ENCODE data around the gene BANK1.

The BANK1 gene

DNA sequence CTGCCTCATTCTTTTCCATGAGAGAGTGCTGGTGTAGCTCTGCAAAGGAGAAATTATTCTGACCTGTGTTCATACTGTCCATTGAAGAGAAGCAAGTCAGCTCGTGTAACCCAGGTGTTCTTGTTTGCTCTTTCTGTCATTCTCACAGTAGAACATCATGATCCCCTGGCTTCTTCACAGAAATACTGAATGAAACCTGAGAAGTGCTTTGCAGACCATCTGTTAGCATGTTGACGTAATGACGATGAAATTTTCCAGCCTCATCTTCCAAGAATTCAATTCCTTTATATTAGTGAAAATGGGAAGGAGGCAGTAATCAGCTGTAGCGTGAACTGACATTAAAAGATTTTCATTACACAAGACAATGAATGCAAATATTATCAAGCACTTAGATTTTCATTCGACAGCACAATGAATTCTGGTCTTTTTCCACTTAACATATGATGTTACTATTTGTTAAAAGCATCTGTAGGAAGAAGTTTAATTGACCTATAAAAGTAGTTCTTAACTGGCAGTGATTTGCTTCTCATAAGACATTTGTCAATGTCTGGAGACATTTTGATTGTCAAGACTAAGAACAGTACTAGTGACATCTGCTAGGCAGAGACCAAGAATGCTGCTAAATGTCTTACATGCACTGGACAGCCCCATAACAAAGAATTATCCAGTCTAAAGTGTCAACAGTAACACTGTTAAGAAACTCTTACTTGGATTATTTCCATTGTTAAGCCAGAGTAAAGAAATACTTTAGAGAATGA is 246.3 kb downstream of the BANK1 start:
- DNase-seq, result no peak

DNA sequence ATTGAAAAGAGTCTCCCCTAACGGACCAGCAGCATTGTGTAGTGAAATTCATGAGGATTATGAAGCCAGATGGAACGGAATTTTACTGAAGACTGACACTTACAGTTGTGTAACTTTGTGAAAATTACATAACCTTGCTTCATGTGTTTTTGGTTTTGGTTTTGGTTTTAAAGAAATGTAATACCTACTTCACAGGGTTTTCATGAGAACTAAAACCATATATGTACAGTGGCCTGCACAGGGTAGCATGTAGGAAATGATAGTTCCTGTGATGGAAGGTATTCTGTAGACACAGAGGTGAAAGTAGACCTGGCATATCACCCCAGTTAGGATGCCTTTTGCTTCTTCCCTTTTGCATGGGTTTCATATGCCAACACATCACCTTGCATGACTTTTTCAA is 247.0 kb downstream of the BANK1 start:
- no peak for DNase-seq

DNA sequence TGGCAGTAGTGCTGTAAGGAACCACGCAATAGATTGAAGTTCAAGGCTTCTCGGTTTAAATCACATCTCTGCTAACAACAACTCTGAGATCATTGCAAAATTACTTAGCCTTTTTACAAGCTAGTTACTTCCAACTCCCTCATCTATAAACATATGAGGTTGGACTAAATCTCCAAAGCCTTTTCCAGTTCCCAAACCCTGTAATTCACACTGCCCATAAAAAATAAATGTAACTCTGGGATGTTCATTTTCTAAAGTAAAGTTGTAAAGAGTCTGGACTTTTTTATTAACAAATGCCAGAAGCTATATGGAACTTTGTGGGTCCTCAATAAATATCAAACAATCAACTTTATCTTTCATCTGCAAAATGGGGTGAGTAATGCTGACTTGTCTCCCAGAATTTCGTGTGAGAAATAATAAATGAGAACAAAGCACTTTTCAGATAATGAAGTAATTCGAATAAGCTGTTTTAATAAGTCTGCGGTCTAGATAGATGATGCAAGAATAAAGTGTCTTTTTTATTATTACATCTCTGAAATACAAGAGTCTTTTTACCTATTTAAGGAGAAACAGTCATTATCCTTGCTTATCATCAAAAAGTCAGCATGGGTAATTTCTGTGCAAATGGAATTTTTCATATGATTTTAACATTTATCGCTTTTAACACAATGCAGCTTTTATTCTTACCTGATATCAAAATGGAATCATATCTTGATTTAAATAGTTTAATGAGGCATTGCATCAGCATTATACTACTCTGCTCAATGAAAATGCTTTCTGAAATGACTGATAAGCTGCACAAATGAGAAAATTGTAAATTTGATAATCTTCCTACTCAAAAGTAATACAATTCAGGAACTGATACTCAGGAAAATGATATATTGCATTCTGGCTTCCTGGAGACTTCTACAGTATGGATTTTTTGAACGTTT is 252.6 kb downstream of the BANK1 start:
- no peak for DNase-seq

DNA sequence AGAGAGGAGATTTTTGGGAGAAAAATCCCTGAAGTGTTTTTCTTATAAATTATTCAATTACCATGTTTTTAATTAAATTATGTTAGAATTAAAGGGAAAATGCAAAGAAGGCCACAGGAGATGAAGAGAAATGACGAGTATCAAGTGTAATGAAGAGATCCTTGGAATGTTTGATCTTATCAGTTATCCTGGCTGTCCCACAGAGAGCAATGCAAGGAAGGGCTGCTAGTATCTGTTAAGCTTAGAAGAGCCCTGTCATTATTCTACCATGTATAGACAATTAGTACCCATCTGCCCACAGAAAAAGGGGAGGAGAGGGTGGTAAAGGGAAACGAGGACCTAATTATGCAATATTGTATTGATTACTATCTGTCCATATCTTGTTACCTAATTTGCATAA is 257.1 kb downstream of the BANK1 start:
- no peak for DNase-seq

DNA sequence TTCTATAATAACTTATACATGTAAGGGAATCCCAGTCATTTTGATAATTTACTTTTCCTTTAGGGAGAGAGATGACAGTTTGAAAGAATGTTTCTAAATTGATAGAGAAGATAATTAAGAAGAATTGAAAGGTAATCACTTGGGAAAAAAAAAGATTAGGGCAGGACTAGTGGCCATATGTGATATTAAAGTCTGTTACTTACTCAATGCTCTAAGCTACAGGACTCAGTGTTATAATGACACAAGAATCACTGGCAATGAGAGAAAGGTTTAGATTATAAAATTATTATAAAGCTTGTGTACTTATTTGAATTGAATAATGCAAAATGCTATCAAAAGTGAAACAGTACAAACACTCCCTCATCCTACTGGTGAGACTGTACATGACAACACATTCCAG is 265.3 kb downstream of the BANK1 start:
- DNase-seq, result no peak

DNA sequence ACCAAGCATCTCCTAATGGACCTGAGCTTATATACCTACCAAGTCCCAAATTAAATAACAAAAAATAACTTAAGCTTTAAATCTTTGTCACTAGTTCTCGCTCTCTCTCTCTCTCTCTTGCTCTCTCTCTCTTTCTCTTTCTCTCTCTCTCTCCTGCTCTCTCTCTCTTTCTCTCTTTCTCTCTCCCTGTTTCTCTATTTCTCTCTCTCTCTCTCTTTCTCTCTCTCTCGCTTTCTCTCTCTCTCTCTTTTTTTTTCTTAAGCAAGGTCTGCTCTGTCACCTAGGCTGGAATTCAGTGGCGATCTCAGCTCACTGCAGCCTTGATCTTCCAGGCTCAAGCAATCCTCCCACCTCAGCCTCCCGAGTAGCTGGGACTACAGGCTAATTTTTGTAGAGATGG is 266.6 kb downstream of the BANK1 start:
- DNase-seq, result no peak

DNA sequence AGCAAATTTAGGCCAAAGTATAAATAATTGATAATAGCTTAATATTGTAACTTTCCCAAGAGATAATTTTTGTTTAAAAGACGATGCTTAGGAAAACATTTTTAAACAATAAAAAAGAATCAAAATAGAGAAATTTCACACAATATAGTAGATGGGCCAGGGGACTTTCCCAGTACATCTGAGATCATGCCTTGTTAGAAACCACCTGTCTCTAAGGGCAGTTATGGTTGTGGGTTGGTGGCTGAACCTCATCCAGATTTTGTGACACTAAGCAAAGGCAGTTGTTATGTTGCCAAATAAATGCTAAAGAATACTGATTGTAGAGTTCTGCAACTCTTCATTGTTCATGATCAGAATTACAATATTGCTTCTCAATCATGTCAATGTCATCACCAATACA is 270.6 kb downstream of the BANK1 start:
- DNase-seq, result no peak

DNA sequence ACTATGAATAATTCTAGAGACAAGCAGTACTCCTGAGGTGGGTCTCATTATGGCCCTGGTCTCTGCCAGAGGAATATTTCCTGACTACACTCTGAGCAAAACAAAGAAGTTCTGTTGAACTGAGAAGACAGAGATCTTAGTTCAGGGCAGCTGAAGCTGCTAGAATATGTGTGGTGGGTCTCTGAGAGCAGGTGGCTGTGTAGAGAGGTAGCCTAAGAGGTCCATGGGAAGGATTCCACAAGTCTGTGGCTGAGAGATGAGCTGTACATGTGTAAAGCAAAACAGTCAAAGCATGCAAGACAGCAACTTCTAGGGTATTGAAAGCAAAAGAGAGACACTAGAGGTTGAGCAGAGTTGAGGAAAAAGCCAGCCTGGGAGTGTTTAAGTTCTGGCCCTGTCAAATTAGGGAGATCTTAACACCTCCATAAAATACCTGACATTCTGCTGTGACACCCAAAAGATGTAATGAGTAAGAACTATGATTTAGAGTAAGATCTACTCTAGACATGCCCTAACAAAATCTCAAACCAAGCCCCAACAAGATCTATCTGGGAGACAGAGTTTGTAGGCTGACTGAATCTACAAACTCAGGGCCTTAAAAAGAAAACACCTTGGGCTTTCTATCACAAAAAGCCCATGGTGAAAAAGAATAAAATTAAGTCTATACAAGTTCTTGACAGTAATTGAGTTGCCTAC is 274.4 kb downstream of the BANK1 start:
- no peak for DNase-seq

DNA sequence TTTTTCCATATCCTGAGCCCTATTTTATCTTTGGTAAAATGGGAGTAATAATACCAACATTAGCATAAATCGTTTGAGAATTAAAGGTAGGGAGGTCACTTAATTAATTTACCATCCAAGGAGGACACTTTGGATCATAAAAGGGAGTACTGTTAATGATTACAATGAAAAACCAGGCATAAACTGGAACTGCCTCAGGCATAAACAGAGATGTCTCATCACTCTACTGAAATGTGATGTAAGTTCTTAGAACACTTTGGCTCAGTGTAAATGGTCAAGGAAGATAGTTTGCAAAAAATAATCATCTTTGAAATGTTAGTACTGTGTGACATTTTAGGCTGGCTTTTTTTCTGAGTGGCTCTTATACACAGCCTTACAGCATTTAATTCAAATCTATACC is 286.1 kb downstream of the BANK1 start:
- no peak for DNase-seq

DNA sequence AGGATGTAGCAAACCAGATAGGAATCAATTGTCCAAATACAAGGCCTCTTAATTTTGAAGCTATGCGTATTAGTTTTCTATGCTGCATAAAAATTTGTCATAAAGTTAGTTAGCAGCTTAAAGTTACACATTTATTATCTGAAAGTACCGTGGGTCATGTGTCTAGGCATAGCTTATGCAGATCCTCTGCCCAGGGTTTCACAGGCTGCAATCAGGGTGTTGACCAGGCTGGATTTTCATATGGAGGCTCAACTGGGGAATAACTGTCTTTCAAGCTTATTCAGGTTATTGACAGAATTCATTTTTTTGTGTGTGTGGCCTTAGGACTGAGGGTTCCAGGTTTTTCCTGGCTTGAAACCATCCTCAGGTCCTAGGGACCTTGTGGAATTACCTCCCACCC is 289.7 kb downstream of the BANK1 start:
- DNase-seq, result no peak

DNA sequence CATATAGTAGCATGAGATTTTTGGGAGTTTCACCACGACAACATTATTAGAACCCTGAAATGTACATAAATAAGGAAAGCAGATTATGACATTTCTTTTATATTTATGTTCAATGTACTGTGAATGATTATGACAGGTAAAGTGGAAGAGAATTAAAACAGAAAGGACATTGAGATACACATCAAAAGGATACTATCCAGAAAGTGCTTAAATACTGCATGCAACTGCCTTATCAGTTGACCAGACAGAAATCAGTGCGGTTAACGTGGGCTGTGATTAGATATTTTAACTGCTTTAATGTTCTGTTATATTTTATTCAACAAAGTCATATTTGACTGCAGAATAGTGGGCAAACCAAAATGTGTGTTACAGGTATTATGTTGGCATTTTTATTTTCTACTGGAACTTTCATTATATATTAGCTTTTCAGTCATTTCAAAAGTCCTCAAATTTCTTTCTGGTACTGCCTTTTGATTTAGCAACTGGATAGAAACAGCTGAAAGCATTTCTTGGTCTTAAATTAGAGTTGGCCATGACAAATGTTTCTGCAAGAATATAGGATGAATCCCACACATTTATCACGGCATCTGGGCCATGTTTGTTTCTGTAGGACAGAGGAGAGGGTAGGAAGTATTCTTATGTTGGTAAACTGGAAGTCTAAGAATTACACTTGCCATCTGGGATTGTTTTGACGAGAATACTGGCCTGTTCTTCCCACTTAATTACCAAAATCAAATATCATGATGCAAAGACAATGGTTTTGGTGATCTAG is 299.5 kb downstream of the BANK1 start:
- no peak for DNase-seq

DNA sequence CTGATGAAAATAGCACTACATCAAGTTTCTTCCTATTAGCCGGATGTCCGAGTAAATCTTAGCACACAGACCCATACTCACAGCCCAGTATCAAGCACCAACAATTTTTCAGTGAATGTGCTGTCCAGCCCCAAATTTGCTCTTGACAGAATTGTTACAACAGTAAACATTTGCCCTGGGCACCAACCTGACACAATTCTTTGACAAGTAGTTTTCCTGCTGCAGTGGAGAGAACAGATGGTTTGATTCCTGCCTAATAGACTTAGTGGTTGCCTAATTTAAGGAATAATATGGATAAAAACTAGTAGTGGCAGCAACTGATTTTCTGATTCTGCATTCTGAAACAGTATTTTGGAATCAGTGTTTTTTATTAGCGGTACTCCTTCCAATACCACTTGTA is 301.1 kb downstream of the BANK1 start:
- DNase-seq, result no peak

DNA sequence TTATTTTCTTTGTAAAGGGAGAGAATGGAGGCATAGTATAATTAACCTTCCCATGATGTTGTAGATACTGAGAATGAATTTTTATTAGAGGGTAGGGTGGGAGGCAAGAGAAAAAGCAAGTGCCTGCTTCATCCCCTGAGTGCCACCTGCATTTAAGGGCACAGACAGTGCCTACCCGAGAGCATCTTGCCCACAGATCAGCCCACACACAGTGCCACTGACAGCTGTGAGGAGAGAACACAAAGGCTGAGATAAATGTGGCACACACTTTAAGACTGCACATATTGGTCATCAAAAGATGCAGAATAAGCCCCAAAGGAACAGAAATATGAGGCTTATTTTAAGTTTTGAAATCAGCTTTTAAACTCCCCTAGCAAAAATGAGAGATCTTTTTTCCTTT is 304.0 kb downstream of the BANK1 start:
- no peak for DNase-seq

DNA sequence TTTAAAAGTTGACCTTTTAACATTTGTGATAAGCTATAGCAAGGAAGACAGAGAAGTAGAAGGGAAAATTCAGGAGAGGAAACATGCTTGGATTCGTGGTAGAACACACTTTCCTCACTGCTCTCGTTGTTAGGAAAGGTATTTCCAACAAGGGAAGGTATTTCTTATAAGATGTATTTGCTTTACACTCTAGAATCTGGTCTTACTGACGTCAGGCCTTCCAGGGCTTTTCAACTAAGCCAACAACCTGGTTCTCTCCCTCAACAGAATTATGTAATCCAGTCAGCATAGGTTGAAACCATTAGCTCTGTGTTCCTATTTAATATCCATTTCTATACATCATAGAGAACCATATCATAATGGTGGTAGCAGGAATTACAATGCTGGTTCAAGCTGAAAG is 312.8 kb downstream of the BANK1 start:
- no peak for DNase-seq

DNA sequence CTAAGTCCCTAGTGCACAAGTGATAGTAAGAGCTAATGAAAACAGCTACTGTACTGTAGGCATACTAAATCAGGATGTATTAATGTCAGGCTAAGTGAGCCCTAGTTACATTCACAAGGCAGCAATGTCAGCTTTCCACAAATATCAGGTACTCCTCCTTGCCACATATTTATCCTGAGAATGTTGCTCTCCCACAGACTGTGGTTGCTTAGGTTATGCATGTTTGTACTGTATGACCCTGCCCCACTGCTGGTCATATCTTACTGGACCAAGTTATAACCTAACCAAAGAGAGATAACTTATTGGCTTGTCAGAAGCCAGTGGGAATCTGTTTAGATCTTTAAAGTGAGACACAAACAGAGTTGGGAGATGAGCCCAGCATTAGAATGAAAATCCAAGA is 313.7 kb downstream of the BANK1 start:
- DNase-seq, result no peak

DNA sequence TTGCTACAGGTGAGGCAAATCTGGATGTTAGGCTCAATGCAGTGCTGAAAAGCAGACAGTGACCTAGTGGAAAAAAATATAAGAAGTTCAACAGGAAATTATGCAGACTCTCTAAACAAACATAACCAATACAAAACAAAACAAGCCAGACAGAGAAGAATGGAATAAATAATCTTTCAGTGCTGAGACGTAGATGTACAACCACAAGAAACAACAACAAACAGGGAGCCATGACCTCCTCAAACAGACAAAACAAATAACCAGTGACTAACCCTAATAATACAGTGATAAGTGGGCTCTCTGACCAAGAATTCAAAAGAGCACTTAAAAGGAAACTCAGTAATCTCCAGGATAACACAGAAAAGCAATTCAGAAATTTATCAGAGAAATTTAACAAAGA is 315.5 kb downstream of the BANK1 start:
- no peak for DNase-seq

DNA sequence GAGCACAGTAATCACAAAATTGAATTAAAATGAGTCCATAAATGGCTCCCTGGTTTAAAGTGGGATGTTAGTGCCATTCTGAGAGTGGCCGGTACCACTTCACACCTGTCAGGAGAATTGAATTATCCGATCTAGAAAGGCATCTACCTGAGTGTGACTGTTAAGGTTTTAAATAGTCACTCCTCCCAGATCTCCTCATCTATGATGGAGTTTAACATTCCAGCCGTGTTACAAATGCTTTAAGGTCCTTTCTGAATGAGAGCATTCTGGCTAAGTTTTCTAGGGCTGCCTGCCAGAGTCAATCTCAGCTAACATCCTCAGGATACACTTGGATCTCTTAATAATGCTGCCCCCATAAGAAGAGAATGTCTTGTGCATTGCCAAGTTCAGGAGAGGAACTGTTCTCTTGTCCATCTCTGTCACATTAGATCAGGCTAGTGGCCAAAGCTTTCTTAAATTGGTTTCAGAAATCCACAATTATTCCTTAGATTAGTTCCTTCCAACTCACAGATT is 323.6 kb downstream of the BANK1 start:
- DNase-seq, result no peak

DNA sequence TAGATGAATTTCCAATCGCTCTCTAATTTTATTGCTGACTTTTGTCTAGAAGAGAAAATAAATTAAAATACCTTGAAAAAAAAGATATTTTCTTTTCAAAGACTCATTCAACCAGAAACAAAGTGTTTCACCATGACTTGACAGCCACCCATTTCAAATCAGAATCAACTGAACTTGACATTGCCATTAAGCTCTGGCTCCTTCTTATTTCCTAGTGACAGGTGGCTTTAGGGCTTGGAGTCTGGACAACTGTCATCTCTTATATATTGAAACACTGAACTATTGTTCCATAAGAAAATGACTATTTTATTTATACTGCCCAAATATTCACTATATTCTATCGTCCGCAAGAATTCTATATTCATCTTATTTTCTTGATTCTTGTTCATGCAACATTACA is 325.6 kb downstream of the BANK1 start:
- no peak for DNase-seq

DNA sequence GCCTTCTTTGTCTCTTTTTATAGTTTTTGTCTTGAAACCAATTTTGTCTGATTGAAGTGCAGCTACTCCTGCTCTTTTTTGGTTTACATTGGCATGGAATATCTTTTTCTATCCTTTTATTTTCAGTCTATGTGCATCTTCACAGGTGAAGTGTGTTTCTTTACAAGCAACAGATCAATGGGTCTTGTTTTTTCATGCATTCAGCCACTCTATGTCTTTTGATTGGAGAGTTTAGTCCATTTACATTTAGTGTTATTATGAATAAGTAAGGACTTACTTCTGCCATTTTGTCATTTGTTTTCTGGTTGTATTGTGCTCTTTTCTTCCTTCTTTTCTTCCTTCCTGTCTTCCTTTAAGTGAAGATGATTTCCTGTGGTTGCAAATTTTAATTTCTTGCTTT is 330.3 kb downstream of the BANK1 start:
- DNase-seq, result no peak
